GM18873 (cell line): ENCODE data around the gene TSPEAR.
"Not testable (repeated sequence)": the region's sequence is repeated elsewhere in the genome, so short reads cannot be mapped to it uniquely, and the experiment has no call there.

Source experiments
- ATAC-seq: cut with Tn5 transposase; IDR thresholded peaks from one replicate; pipeline ENCODE4 v1.9.1; 2021; ENCODE audit warnings: mild to moderate bottlenecking, moderate library complexity, moderate number of reproducible peaks; ENCODE audit not compliant: unreplicated experiment, low FRiP score

TSPEAR gene

GRCh38 chr21:44657635-44658540, 53.5 kb downstream of the TSPEAR start, which contains the start of gene KRTAP12-3:
KRTAP12-3 (plus strand) TSS chr21:44657932; CDS start chr21:44657980, 48 bp downstream.
- no peak for ATAC-seq

- no peak for ATAC-seq
Measured at GRCh38 chr21:44656868-44657267, 54.5 kb downstream of the TSPEAR start.

- ATAC-seq = no peak
Measured at GRCh38 chr21:44654576-44655175, 56.7 kb downstream of the TSPEAR start, which contains the start of gene KRTAP12-4. KRTAP12-4 (minus strand) TSS chr21:44654659; CDS start chr21:44654614, 45 bp downstream.

GRCh38 chr21:44653656-44654575, 57.5 kb downstream of the TSPEAR start:
- ATAC-seq = no peak

- ATAC-seq = no peak
Measured at GRCh38 chr21:44653123-44653522, 58.2 kb downstream of the TSPEAR start.

- ATAC-seq = no peak
Measured at GRCh38 chr21:44650973-44651675, 60.2 kb downstream of the TSPEAR start.

GRCh38 chr21:44650265-44650972, 61.0 kb downstream of the TSPEAR start:
- ATAC-seq = no peak

GRCh38 chr21:44649521-44650100, 61.8 kb downstream of the TSPEAR start:
- ATAC-seq = no peak

GRCh38 chr21:44648557-44649311, 62.6 kb downstream of the TSPEAR start:
- no peak for ATAC-seq

- ATAC-seq = no peak
Measured at GRCh38 chr21:44647222-44647552, 64.2 kb downstream of the TSPEAR start.

- ATAC-seq = not testable (repeated sequence)
Measured at GRCh38 chr21:44646366-44647221, 64.8 kb downstream of the TSPEAR start, which contains the start of gene KRTAP10-11. KRTAP10-11 (plus strand) TSS chr21:44646414; CDS start chr21:44646459, 45 bp downstream.

GRCh38 chr21:44644878-44645277, 66.5 kb downstream of the TSPEAR start:
- ATAC-seq = no peak

GRCh38 chr21:44643741-44644310, 67.5 kb downstream of the TSPEAR start:
- no peak for ATAC-seq

GRCh38 chr21:44640761-44641160, 70.6 kb downstream of the TSPEAR start:
- no peak for ATAC-seq

GRCh38 chr21:44639331-44639655, 72.1 kb downstream of the TSPEAR start:
- no peak for ATAC-seq

GRCh38 chr21:44638506-44639330, 72.7 kb downstream of the TSPEAR start:
- not testable (repeated sequence) for ATAC-seq
